ENCODE data around the gene KCTD16.

GRCh38 chr5:144428326-144428725 lies 257.7 kb downstream of the KCTD16 start:
- TF ChIP-seq POLR2A (IDR thresholded peaks at IDR 0.05) (no peak), CTCF (IDR thresholded peaks at IDR 0.05) (no peak)

Data from right lobe of liver (tissue), 4 donors.